Muscle of leg (tissue), 11 donors: ENCODE measurements around the gene TAS1R1. TPM values are rescaled to one million over a fixed set of nuclear protein-coding genes. Genes with fewer than 3 reads are reported as not detected.

Experiments
- DNase-seq: peaks from one replicate; pipeline ENCODE4 v3.0.0; 2013
- H3K27ac ChIP-seq: one replicate; pipeline ENCODE4 v1.5.1; 2013; ENCODE audit warnings: mild to moderate bottlenecking, low read length, control low read depth
- H3K27me3 ChIP-seq: one replicate; pipeline ENCODE4 v1.6.1; 2013; ENCODE audit warnings: low read length; ENCODE audit not compliant: control insufficient read depth, insufficient read depth
- H3K36me3 ChIP-seq: one replicate; pipeline ENCODE4 v1.6.1; 2013; ENCODE audit warnings: low read length; ENCODE audit not compliant: control insufficient read depth, insufficient read depth
- H3K4me1 ChIP-seq: one replicate; pipeline ENCODE4 v1.6.1; 2013; ENCODE audit warnings: low read length; ENCODE audit not compliant: control insufficient read depth, insufficient read depth
- H3K4me3 ChIP-seq: one replicate; pipeline ENCODE4 v1.5.1; 2013; ENCODE audit warnings: low read length, control low read depth
- H3K9me3 ChIP-seq: replicated peaks from 2 replicates; pipeline ENCODE4 v1.6.1; 2013; ENCODE audit warnings: low read depth, low read length; ENCODE audit not compliant: control insufficient read depth
- WGBS: methylation state at CpG from one replicate; pipeline ENCODE4 v1.1.5; 2013; ENCODE audit warnings: missing lambda C conversion rate; ENCODE audit not compliant: insufficient coverage; 5-methylcytosine and 5-hydroxymethylcytosine counted together
- polyA plus RNA-seq, 8 donors: library from polyadenylated mRNA; unstranded; fragments of 120-200 nt; gene quantifications; one replicate each; pipeline versions ENCODE4 v1.2.1 to v1.2.3, GENCODE V29; 2013; ENCODE audit warnings: inconsistent platforms in 1 of 8, low replicate concordance in 1 of 8; ENCODE audit not compliant: insufficient read length in 8 of 8, insufficient read depth in 1 of 8
- total RNA-seq: library from RNA; stranded (reverse); fragments of 120-200 nt; gene quantifications from one replicate; pipeline ENCODE4 v1.2.4, GENCODE V29; 2013

Gene TAS1R1
- total and polyA plus RNA-seq, 9 donors: 2.7 to 9.7 (median 5.8) TPM

DNA sequence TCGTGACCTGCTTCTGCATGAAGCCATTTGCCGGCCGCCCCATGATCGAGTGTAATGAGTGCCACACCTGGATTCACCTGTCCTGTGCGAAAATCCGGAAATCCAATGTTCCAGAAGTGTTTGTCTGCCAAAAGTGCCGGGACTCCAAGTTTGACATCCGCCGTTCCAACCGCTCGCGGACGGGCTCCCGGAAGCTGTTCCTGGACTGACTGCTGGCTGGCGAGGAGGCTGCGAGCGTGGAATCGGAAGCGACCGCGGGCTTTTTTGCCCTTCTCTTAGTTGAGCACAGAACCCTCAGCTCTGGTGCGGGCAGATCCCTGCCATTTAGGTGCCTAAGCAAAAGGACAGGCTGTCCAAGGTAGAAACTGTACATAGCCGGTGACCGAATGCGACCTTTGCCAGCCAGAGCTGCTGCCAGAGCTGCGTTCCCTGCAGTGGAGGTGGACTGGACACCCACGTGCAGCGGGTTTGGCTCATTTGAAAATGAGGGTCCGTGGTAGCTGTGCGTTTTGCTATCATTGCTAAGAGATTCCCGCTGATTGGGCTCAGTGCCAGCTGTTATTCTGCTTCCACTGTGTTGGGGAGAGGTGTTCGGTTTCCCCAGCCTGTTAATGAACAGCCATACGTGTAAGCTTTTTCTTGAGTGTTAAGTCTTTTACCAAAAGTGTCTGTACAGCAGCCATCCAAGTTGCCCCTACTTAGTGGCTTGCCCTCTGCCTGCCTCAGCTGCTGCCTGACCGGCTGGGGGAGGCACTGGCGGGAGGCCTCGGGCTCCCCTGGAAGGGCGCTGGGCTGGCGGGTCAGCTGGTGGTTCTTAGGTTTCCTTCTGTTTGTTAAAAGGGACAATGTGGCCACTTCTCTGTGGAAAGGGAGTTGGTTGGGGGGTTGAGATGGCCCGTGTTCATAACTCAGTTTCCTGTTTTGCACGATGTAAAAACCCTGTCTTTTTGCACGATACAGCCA is 66.6 kb downstream of the TAS1R1 start:
- Histone ChIP-seq H3K4me1 (peaks cover 14% of the 10 kb centered on the region), H3K4me3 (no peak overlapping the region), H3K9me3 (no peaks in the 10 kb centered on the region), H3K27me3 (no peaks in the 10 kb centered on the region), H3K36me3 (peaks cover 64% of the 10 kb centered on the region), H3K27ac (no peak overlapping the region)
- no peak for DNase-seq
- 91% methylated on average over 37 of the region's 41 CpGs for whole genome bisulfite sequencing

DNA sequence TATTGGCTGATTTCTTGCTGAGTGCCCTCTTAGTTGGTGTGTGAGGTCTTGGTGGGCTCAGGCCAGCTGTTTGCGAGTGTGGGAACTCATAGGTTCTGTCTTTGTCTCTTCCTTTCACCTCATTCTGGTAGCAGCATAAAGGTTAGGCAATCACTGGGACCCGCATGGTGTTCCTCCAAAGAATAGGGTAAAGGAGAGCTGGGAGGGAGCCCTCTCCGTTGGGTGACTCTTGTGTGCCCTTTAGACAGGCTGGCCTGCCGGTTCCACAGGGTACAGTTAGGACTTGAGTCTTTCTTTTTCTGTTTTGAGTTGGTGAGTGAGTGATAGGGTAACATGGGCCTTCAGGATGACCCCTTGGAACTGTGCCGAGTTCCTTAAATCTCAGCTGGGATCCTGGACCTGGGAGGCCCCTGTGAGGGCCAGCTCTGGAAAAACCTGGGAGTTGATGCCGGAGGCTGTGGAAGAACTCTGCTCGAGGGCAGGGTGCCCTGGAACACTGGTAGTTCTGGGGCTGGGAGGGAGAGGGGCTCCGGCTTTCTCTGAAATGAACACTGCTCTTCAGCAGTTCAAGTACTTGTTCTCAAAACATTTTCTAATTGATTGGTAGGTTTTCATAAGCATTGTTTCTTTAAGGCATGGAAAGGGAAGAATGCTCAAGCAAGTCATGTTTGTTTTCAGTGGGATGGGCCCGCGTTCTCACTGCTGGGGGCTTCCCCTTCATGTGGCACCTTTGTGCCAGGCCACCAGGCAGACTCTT is 67.5 kb downstream of the TAS1R1 start:
- Histone ChIP-seq H3K27ac (no peak overlapping the region), H3K27me3 (no peaks in the 10 kb centered on the region), H3K4me3 (no peak overlapping the region), H3K9me3 (no peaks in the 10 kb centered on the region), H3K36me3 (peaks cover 70% of the 10 kb centered on the region), H3K4me1 (peaks cover 18% of the 10 kb centered on the region)
- WGBS: 81% methylated on average over 7 of the region's 10 CpGs
- no peak for DNase-seq

DNA sequence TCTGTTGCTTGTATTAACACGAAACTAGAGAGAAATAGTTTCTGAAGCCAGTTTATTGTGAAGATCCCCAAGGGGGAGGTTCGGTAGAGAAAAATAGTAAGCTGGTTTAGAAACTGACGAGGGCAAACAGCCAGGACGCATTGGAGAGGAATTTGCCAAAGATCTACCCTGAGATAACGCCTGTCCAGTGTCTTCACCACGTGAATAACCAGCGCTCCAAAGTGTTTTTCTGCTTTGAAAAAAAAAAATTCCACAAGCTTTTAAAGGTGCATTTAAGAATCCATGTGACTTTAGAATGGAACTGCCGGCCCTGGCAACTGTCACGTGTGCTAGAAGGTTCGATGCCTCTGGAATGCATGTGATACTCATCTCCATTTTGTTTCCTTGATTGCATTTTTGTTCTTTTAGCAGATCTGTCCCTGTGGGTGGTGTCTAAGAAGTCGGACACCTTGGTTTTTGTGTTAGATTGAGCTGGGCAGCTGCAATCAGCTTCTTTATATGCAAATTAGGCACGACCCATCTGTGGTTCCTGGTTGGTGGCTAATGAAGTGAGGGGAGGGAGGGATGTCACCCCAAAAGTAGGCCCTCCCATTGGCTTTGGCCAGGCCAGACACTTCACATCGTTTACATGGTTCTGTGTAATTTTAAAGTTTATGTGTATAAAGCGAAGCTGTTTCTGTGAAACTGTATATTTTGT is 68.3 kb downstream of the TAS1R1 start:
- DNase-seq: no peak
- no peaks in the 10 kb centered on the region for H3K27me3 ChIP-seq
- peaks cover 64% of the 10 kb centered on the region for H3K36me3 ChIP-seq
- H3K4me1 ChIP-seq: peaks cover 27% of the 10 kb centered on the region
- H3K27ac ChIP-seq: no peak overlapping the region
- H3K4me3 ChIP-seq: no peak overlapping the region
- H3K9me3 ChIP-seq: no peaks in the 10 kb centered on the region
- WGBS: 70% methylated on average over 9 of the region's 14 CpGs

DNA sequence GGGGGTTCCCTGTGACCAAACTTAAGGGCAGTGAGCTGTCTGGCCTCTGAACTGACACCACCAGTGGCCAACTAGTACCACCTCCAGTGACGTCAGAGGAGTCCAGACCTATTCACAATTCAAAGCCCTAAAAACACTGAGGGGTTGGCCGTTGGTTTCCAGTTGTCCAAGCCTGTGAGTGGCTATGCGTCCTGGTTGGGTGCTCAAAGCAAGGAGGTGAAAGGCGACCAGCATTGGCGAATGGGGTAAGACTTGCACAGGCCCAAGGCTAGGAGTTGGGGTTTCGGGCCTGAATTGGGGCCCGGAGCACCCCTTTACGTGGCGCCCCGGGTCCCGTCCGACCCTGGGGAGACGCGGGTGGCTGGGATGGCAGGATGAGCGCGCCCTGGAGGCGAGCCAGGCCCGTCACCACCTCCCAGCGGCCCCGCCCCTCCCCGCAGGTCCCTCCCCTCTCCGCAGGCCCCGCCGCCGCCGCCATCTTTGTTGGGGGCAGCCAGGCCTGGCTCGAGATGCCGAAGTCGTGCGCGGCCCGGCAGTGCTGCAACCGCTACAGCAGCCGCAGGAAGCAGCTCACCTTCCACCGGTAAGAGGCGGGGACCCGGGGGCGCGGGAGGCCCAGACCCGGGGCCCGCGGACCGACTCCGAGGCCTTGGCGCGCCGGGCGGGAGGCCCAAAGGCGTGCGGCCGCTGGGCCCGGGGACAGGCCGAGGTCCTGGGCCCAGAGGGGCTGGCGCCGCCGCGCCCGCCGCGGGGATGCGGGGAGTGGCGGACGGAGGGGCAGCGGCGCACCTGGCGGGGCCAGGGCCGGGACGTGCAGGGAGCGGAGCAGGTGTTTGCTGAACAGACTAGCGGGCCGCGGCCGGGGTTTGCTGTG is 69.8 kb downstream of the TAS1R1 start, which contains the start of gene THAP3:
Gene THAP3 (plus strand): TSS at position 159 of the 874 bp plus-strand sequence. CDS start 351 bp downstream, at position 510.
- 2% methylated on average over 71 of the region's 73 CpGs for WGBS
- Histone ChIP-seq H3K27me3 (no peaks in the 10 kb centered on the region), H3K4me1 (peaks cover 32% of the 10 kb centered on the region), H3K9me3 (no peaks in the 10 kb centered on the region), H3K27ac (peak within 1 kb of the TSS; percentile 78), H3K36me3 (peaks cover 69% of the 10 kb centered on the region), H3K4me3 (peak within 1 kb of the TSS; percentile 79)
- DNase-seq: peak; percentile 91

DNA sequence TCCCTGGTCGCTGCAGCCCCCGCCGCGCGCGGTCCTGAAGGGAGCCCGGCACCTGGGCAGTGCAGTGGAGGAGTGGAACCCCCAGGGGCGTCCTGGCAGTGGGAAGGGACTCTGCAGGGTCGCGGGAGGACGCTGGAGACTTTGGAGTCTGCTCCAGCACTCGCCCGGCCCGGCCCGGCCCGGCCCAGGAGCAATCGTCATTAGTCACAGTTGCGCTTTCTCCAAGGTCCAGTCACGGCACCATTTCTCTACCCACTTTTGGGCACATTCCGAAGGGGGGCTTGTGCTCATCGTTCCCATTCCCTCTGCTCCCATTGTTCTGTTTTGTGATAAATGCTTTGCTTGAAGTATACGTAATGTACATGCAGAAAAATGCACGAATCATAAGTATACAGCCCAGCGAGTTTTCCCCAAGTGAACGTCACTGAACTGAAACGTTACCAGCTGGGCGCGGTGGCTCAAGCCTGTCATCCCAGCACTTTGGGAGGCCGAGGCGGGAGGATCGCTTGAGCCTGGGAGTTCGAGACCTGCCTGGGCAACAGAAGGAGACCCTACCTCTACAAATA is 70.6 kb downstream of the TAS1R1 start:
- peak overlapping the region; percentile 79 for H3K4me3 ChIP-seq
- 3% methylated on average over 19 of the region's 32 CpGs for WGBS
- H3K36me3 ChIP-seq: peaks cover 69% of the 10 kb centered on the region
- H3K27ac ChIP-seq: peak overlapping the region; percentile 65
- no peaks in the 10 kb centered on the region for H3K9me3 ChIP-seq
- peaks cover 32% of the 10 kb centered on the region for H3K4me1 ChIP-seq
- DNase-seq: peak; percentile 65
- no peaks in the 10 kb centered on the region for H3K27me3 ChIP-seq

DNA sequence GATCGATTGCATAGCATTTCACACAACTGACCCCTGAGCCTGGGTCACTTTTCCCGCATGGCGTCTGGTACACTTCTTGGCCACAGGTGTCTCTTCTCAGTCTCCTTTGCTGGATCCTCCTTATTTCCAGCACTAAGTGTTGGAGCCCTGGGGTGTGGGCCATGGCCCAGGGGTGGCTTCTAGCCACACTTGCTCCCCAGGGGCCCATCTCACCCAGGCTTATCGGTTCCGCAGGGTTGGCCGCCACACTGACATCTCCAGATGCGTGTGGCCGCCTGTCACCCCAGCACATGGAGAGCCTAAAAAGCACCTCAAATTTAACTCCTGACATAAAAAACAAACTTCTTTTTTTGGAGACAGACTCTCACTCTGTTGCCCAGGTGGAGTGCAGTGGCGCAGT is 71.9 kb downstream of the TAS1R1 start:
- 97% methylated on average over 8 of the region's 9 CpGs for WGBS
- Histone ChIP-seq H3K9me3 (no peaks in the 10 kb centered on the region), H3K27me3 (no peaks in the 10 kb centered on the region), H3K27ac (no peak overlapping the region), H3K36me3 (peaks cover 65% of the 10 kb centered on the region), H3K4me3 (no peak overlapping the region), H3K4me1 (peaks cover 35% of the 10 kb centered on the region)
- DNase-seq: no peak

DNA sequence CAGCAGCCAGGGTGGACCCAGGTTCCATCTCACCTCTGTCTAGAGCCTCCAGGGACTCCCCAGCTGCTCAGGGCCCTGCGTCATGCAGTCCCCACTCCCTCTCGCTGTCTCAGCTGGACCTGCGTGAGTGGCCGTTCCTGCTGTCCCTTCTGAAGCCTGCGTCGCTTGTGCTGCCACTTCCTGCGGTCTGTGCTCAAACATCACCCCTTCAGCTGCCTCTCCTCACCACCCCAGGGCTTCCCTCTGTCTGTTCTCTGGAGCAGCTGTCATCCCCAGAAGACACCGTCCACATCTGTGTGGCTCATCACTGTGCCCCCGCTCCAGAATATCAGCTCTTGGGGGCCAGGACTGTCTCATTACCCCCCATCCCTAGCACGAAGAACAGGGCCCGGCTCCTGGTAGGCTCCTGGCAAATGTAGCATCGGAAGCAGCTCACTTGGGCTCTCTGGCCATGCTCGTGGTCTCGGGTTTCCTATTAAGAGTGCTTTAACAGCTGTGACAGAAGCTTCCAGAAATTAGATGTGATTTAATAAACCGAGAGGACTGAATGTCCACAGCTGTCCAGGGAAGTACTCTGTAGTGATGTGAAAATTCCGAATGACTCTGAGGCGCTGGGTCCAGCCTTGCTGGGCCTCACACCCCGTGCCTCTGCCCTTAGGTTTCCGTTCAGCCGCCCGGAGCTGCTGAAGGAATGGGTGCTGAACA is 72.9 kb downstream of the TAS1R1 start:
- DNase-seq: peak; percentile 79
- H3K36me3 ChIP-seq: peaks cover 67% of the 10 kb centered on the region
- peak overlapping the region; percentile 74 for H3K27ac ChIP-seq
- no peak overlapping the region for H3K4me3 ChIP-seq
- no peaks in the 10 kb centered on the region for H3K9me3 ChIP-seq
- H3K4me1 ChIP-seq: peaks cover 44% of the 10 kb centered on the region
- WGBS: 66% methylated on average over 20 of the region's 21 CpGs
- H3K27me3 ChIP-seq: no peaks in the 10 kb centered on the region

DNA sequence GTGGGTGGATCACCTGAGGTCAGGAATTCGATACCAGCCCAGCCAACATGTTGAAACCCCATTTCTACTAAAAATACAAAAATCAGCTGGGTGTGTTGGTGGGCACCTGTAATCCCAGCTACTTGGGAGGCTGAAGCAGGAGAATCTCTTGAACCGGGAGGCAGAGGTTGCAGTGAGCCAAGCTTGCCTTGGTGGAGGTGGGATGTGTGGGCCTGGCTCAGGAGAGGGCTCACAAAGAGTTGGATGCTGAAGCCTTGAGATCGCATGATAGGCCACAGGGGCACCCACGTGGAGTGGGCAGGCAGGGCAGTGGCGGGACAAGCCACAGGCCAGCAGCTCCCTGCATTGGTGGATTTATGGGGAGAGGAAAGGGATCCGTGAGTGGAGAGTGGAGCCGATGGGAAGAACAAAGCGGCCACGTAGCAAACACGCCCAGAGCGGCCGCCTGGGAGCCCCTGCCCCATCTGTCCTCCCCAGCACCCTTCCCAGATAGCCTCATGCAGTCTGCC is 73.9 kb downstream of the TAS1R1 start:
- H3K4me1 ChIP-seq: peaks cover 53% of the 10 kb centered on the region
- H3K4me3 ChIP-seq: no peak overlapping the region
- no peak overlapping the region for H3K27ac ChIP-seq
- H3K36me3 ChIP-seq: peaks cover 68% of the 10 kb centered on the region
- H3K27me3 ChIP-seq: no peaks in the 10 kb centered on the region
- no peak for DNase-seq
- 89% methylated on average over 7 of the region's 12 CpGs for WGBS
- H3K9me3 ChIP-seq: no peaks in the 10 kb centered on the region
